Activated CD8-positive, alpha-beta T cell treated with anti-CD3 and anti-CD28 coated beads for 36 hours (primary cell): Measurements from ENCODE around the gene KLK14. TPM values are rescaled to one million over a fixed set of nuclear protein-coding genes. Genes with fewer than 3 reads are reported as not detected.

Experiments
- ATAC-seq: fragments of 200-7000 bp; cut with Tn5 transposase; one replicate; pipeline ENCODE4 v1.10.0; 2021; ENCODE audit warnings: mild to moderate bottlenecking, moderate library complexity
- CTCF ChIA-PET: fragments of 350-600 bp; sonication (Branson Sonifier 250); formaldehyde crosslinking; loops from one replicate; lab custom pipeline; 2021; ENCODE audit warnings: antibody characterized with exemption; lab: Charles Lee
- POLR2A ChIA-PET: fragments of 350-600 bp; sonication (Branson Sonifier 250); formaldehyde crosslinking; loops from one replicate; lab custom pipeline; 2021; ENCODE audit warnings: antibody characterized with exemption; lab: Charles Lee
- DNase-seq: peaks from one replicate; pipeline ENCODE4 v3.0.0-alpha.2; 2020
- H3K27ac Mint-ChIP-seq: one replicate; pipeline ENCODE4 v1.8.0; 2021; ENCODE audit warnings: mild to moderate bottlenecking, mixed read lengths
- H3K27me3 Mint-ChIP-seq: one replicate; pipeline ENCODE4 v1.8.0; 2021; ENCODE audit warnings: mixed read lengths
- H3K36me3 Mint-ChIP-seq: one replicate; pipeline ENCODE4 v1.8.0; 2021; ENCODE audit warnings: low read depth, mixed read lengths
- H3K4me1 Mint-ChIP-seq: one replicate; pipeline ENCODE4 v1.8.0; 2021; ENCODE audit warnings: low read depth, mixed read lengths
- H3K4me3 Mint-ChIP-seq: one replicate; pipeline ENCODE4 v1.8.0; 2021; ENCODE audit warnings: mild to moderate bottlenecking, moderate library complexity, mixed read lengths
- H3K9me3 Mint-ChIP-seq: one replicate; pipeline ENCODE4 v1.8.0; 2021; ENCODE audit warnings: mixed read lengths
- CTCF ChIP-seq: fragments of 200-600 bp; IDR thresholded peaks from one replicate; pipeline ENCODE4 v1.8.0; 2022; ENCODE audit warnings: antibody characterized with exemption, mild to moderate bottlenecking
- intact Hi-C: fragments of 100-400 bp; cut with micrococcal nuclease; formaldehyde crosslinking; loops from one replicate; pipeline ENCODE4 v1.10.0; 2022
- total RNA-seq, 2 experiments: library from RNA; stranded (reverse); gene quantifications; one replicate each; pipeline ENCODE4 v1.2.3, GENCODE V29; 2021

The KLK14 gene
- total RNA-seq, 2 experiments from 2014 or later: 0.32 to 0.43 TPM

DNA sequence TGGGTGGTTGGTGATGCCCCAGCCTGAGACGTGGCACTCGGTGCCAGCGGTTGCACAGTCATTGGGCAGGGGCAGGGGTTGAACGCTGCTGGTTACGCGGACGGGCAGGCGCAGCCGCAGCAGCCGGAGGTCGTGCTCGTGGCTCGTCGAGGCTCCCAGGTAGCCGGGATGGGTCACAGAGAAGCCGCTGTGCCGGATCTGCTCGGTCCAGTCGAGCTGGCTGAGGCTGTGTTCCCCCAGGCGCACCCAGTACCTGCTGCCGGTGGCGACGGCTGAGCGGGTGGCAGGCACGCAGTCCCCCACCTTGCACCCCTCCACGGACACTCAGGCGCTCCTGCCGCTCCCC, 50.8 kb downstream of the KLK14 start:
- ChIA-PET CTCF (no interaction called here), POLR2A (no interaction called here)
- DNase-seq (no peak), ATAC-seq (no peak)
- H3K4me1 Mint-ChIP-seq: no peaks in the 10 kb centered on the region
- no peak overlapping the region for H3K27ac Mint-ChIP-seq
- peaks cover 27% of the 10 kb centered on the region for H3K27me3 Mint-ChIP-seq
- intact Hi-C loops: no loop called here
- no peaks in the 10 kb centered on the region for H3K9me3 Mint-ChIP-seq
- TF ChIP-seq CTCF: no peak
- no peaks in the 10 kb centered on the region for H3K36me3 Mint-ChIP-seq
- H3K4me3 Mint-ChIP-seq: no peak overlapping the region

GRCh38 chr19:51031220-51031879, 51.3 kb downstream of the KLK14 start:
- H3K27me3 Mint-ChIP-seq: peaks cover 30% of the 10 kb centered on the region
- no peaks in the 10 kb centered on the region for H3K36me3 Mint-ChIP-seq
- CTCF ChIA-PET: no interaction called here
- POLR2A ChIA-PET: no interaction called here
- H3K27ac Mint-ChIP-seq: no peak overlapping the region
- no peak for TF ChIP-seq CTCF
- no peak for ATAC-seq
- no peaks in the 10 kb centered on the region for H3K4me1 Mint-ChIP-seq
- no peak overlapping the region for H3K4me3 Mint-ChIP-seq
- intact Hi-C loops: no loop called here
- DNase-seq: no peak
- no peaks in the 10 kb centered on the region for H3K9me3 Mint-ChIP-seq

GRCh38 chr19:51030631-51031030, 52.1 kb downstream of the KLK14 start:
- no peaks in the 10 kb centered on the region for H3K9me3 Mint-ChIP-seq
- POLR2A ChIA-PET: no interaction called here
- intact Hi-C loops: no loop called here

DNA sequence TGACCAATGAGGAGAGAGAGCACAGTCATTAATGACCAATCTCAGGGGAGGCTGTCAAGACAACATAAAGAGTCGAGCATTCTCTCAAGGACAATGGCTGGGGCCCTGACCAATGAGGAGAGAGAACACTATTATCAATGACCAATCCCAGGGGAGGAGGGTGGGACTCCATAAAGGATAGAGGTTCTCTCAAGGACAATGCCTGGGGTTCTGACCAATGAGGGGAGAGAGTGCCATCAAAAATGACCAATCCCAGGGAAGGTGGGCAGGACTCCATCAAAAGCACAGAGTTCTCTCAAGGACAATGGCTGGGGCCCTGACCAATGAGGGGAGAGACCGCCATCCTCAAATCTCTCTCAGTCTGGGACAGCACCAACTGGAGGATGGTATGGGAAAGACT, 53.0 kb downstream of the KLK14 start:
- TF ChIP-seq CTCF: no peak
- DNase-seq (no peak), ATAC-seq (no peak)
- Mint-ChIP-seq H3K27ac (no peak overlapping the region), H3K27me3 (peaks cover 31% of the 10 kb centered on the region), H3K36me3 (no peaks in the 10 kb centered on the region), H3K9me3 (no peaks in the 10 kb centered on the region), H3K4me1 (no peaks in the 10 kb centered on the region), H3K4me3 (no peak overlapping the region)
- POLR2A ChIA-PET: no interaction called here
- CTCF ChIA-PET: no interaction called here
- intact Hi-C loops: no loop called here

More at GRCh38 chr19:51030631-51031030, 52.1 kb downstream of the KLK14 start:
- Mint-ChIP-seq H3K4me3 (no peak overlapping the region), H3K36me3 (no peaks in the 10 kb centered on the region), H3K4me1 (no peaks in the 10 kb centered on the region), H3K27me3 (peaks cover 31% of the 10 kb centered on the region), H3K27ac (no peak overlapping the region)
- TF ChIP-seq CTCF: no peak
- ATAC-seq: no peak
- CTCF ChIA-PET: no interaction called here
- no peak for DNase-seq

Other genes starting within 250 kb of the KLK14 start
- gene KLK15, start 249.3 kb downstream of the KLK14 start, total RNA-seq: not detected
- not detected for gene KLK3, start 228.0 kb downstream of the KLK14 start, total RNA-seq
- under 1 TPM; 0.51 to 0.90 TPM for gene KLK2, start 209.4 kb downstream of the KLK14 start, total RNA-seq
- gene KLK4, start 171.5 kb downstream of the KLK14 start, total RNA-seq: not detected
- gene KLK5, start 129.8 kb downstream of the KLK14 start, total RNA-seq: not detected
- not detected for gene KLK6, start 113.3 kb downstream of the KLK14 start, total RNA-seq
- not detected for gene KLK7, start 99.0 kb downstream of the KLK14 start, total RNA-seq
- not detected for gene KLK8, start 81.3 kb downstream of the KLK14 start, total RNA-seq
- not detected for gene KLK10, start 63.2 kb downstream of the KLK14 start, total RNA-seq
- gene KLK11, start 56.3 kb downstream of the KLK14 start, total RNA-seq: not detected
- not detected for gene KLK12, start 47.9 kb downstream of the KLK14 start, total RNA-seq
- gene KLK13, start 17.8 kb downstream of the KLK14 start, total RNA-seq: not detected
- gene CTU1, start 25.5 kb upstream of the KLK14 start, total RNA-seq: 10 to 100 TPM; 10.6 to 11.1 TPM
- under 1 TPM; 0.40 to 0.65 TPM for gene SIGLEC9, start 42.0 kb upstream of the KLK14 start, total RNA-seq
- gene SIGLEC7, start 59.4 kb upstream of the KLK14 start, total RNA-seq: not detected
- gene CD33, start 142.2 kb upstream of the KLK14 start, total RNA-seq: under 1 TPM in 1 of 2 experiments, not detected in 1; 0.54 TPM
- gene SIGLECL1, start 168.2 kb upstream of the KLK14 start, total RNA-seq: not detected
- gene IGLON5, start 228.8 kb upstream of the KLK14 start, total RNA-seq: under 1 TPM; 0.16 to 0.23 TPM